WTC11 (cell line): ENCODE data around the gene SORCS1.

ENCODE experiments used
- CREB1 ChIP-seq: sonication (generic); formaldehyde crosslinking; IDR thresholded peaks from 2 replicates; pipeline ENCODE4 v1.8.0; 2023; ENCODE audit warnings: mild to moderate bottlenecking, missing genetic modification reagents
- TEAD1 ChIP-seq: sonication (generic); formaldehyde crosslinking; IDR thresholded peaks from 2 replicates; pipeline ENCODE4 v1.8.0; 2022; ENCODE audit warnings: mild to moderate bottlenecking, missing genetic modification reagents
- TP53 ChIP-seq: sonication (generic); formaldehyde crosslinking; IDR thresholded peaks from 2 replicates; pipeline ENCODE4 v1.8.1; 2023; ENCODE audit warnings: mild to moderate bottlenecking, missing genetic modification reagents
- ZBTB21 ChIP-seq: sonication (generic); formaldehyde crosslinking; IDR thresholded peaks from 2 replicates; pipeline ENCODE4 v1.8.1; 2023; ENCODE audit warnings: mild to moderate bottlenecking, missing genetic modification reagents, borderline replicate concordance
- ZNF317 ChIP-seq: sonication (generic); formaldehyde crosslinking; IDR thresholded peaks from 2 replicates; pipeline ENCODE4 v1.8.1; 2023; ENCODE audit warnings: low read depth, mild to moderate bottlenecking, moderate library complexity, missing genetic modification reagents, borderline replicate concordance
- ZNF423 ChIP-seq: fragments of 250-450 bp; sonication (Bioruptor Pico); IDR thresholded peaks from 2 replicates; pipeline ENCODE4 v2.1.2; 2022; ENCODE audit warnings: mild to moderate bottlenecking, moderate library complexity
- TF ChIP-seq, protein P1 (sequence below): fragments of 250-450 bp; sonication (Bioruptor Pico); IDR thresholded peaks from 2 replicates; pipeline ENCODE4 v1.9.0; 2021; ENCODE audit warnings: moderate library complexity, mild to moderate bottlenecking, inconsistent platforms, borderline replicate concordance
- TF ChIP-seq, protein P2 (sequence below): sonication (generic); formaldehyde crosslinking; IDR thresholded peaks from 2 replicates; pipeline ENCODE4 v1.8.1; 2022; ENCODE audit warnings: missing genetic modification reagents, borderline replicate concordance
- TF ChIP-seq, protein P3 (sequence below): fragments of 200-600 bp; IDR thresholded peaks from 2 replicates; pipeline ENCODE4 v1.8.0; 2022; ENCODE audit warnings: antibody characterized with exemption
- TF ChIP-seq, protein P4 (sequence below): sonication (generic); formaldehyde crosslinking; IDR thresholded peaks from 2 replicates; pipeline ENCODE4 v1.8.0; 2022; ENCODE audit warnings: mild to moderate bottlenecking, missing genetic modification reagents
- TF ChIP-seq, protein P5 (sequence below): sonication (generic); formaldehyde crosslinking; IDR thresholded peaks from 2 replicates; pipeline ENCODE4 v1.8.0; 2023; ENCODE audit warnings: mild to moderate bottlenecking, missing genetic modification reagents
- TF ChIP-seq, protein P6 (sequence below): sonication (generic); formaldehyde crosslinking; conservative IDR thresholded peaks from 2 replicates; pipeline ENCODE4 v1.8.1; 2022; ENCODE audit warnings: mild to moderate bottlenecking, missing genetic modification reagents

DNA sequence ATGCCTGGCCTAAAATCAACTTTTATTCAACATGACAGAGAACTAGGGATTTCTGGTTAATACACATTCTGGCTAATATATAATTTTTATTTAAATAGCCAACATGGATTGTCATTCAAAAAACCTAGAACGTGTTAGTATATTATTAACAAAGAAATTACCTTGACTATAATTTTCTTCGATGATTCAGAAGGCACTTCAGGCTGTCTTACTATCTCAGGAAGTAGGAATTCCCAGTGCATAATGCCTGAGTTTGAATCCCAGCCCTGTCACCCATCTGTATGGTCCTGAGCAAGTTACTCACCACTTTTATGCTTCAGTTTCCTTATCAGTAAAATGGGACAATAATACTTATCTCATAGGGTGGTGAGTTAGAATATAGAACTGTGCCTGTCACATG is 106.2 kb downstream of the SORCS1 start:
- TF ChIP-seq, protein P1, sequence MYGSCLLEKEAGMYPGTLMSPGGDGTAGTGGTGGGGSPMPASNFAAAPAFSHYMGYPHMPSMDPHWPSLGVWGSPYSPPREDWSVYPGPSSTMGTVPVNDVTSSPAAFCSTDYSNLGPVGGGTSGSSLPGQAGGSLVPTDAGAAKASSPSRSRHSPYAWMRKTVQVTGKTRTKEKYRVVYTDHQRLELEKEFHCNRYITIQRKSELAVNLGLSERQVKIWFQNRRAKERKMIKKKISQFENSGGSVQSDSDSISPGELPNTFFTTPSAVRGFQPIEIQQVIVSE (CRISPR knock-in tag): no peak
- TF ChIP-seq ZNF423 (CRISPR knock-in tag) (no peak), ZNF317 (CRISPR knock-in tag) (no peak), TEAD1 (CRISPR knock-in tag) (no peak), CREB1 (CRISPR knock-in tag) (no peak), ZBTB21 (CRISPR knock-in tag) (no peak), TP53 (CRISPR knock-in tag) (no peak)
- TF ChIP-seq, protein P2, sequence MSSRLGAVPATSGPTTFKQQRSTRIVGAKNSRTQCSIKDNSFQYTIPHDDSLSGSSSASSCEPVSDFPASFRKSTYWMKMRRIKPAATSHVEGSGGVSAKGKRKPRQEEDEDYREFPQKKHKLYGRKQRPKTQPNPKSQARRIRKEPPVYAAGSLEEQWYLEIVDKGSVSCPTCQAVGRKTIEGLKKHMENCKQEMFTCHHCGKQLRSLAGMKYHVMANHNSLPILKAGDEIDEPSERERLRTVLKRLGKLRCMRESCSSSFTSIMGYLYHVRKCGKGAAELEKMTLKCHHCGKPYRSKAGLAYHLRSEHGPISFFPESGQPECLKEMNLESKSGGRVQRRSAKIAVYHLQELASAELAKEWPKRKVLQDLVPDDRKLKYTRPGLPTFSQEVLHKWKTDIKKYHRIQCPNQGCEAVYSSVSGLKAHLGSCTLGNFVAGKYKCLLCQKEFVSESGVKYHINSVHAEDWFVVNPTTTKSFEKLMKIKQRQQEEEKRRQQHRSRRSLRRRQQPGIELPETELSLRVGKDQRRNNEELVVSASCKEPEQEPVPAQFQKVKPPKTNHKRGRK (CRISPR knock-in tag): no peak
- TF ChIP-seq, protein P3, sequence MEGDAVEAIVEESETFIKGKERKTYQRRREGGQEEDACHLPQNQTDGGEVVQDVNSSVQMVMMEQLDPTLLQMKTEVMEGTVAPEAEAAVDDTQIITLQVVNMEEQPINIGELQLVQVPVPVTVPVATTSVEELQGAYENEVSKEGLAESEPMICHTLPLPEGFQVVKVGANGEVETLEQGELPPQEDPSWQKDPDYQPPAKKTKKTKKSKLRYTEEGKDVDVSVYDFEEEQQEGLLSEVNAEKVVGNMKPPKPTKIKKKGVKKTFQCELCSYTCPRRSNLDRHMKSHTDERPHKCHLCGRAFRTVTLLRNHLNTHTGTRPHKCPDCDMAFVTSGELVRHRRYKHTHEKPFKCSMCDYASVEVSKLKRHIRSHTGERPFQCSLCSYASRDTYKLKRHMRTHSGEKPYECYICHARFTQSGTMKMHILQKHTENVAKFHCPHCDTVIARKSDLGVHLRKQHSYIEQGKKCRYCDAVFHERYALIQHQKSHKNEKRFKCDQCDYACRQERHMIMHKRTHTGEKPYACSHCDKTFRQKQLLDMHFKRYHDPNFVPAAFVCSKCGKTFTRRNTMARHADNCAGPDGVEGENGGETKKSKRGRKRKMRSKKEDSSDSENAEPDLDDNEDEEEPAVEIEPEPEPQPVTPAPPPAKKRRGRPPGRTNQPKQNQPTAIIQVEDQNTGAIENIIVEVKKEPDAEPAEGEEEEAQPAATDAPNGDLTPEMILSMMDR: no peak
- TF ChIP-seq, protein P4, sequence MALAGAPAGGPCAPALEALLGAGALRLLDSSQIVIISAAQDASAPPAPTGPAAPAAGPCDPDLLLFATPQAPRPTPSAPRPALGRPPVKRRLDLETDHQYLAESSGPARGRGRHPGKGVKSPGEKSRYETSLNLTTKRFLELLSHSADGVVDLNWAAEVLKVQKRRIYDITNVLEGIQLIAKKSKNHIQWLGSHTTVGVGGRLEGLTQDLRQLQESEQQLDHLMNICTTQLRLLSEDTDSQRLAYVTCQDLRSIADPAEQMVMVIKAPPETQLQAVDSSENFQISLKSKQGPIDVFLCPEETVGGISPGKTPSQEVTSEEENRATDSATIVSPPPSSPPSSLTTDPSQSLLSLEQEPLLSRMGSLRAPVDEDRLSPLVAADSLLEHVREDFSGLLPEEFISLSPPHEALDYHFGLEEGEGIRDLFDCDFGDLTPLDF (CRISPR knock-in tag): no peak
- TF ChIP-seq, protein P5, sequence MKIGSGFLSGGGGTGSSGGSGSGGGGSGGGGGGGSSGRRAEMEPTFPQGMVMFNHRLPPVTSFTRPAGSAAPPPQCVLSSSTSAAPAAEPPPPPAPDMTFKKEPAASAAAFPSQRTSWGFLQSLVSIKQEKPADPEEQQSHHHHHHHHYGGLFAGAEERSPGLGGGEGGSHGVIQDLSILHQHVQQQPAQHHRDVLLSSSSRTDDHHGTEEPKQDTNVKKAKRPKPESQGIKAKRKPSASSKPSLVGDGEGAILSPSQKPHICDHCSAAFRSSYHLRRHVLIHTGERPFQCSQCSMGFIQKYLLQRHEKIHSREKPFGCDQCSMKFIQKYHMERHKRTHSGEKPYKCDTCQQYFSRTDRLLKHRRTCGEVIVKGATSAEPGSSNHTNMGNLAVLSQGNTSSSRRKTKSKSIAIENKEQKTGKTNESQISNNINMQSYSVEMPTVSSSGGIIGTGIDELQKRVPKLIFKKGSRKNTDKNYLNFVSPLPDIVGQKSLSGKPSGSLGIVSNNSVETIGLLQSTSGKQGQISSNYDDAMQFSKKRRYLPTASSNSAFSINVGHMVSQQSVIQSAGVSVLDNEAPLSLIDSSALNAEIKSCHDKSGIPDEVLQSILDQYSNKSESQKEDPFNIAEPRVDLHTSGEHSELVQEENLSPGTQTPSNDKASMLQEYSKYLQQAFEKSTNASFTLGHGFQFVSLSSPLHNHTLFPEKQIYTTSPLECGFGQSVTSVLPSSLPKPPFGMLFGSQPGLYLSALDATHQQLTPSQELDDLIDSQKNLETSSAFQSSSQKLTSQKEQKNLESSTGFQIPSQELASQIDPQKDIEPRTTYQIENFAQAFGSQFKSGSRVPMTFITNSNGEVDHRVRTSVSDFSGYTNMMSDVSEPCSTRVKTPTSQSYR (CRISPR knock-in tag): no peak
- TF ChIP-seq, protein P6, sequence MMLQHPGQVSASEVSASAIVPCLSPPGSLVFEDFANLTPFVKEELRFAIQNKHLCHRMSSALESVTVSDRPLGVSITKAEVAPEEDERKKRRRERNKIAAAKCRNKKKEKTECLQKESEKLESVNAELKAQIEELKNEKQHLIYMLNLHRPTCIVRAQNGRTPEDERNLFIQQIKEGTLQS (CRISPR knock-in tag): no peak
